CD4-positive, alpha-beta T cell treated with Interleukin-10 for 1 hour (primary cell): ENCODE measurements around the gene SAMD3.
A peak's percentile ranks its signal among the peaks of the same experiment; 100 is the strongest.
"Not testable (repeated sequence)": the region's sequence is repeated elsewhere in the genome, so short reads cannot be mapped to it uniquely, and the experiment has no call there.

ENCODE experiments used
- DNase-seq: peaks from one replicate; pipeline ENCODE4 v3.0.0-alpha.2; 2020

The SAMD3 gene

GRCh38 chr6:130170160-130170559, 52.6 kb downstream of the SAMD3 start:
- DNase-seq: not testable (repeated sequence)

- DNase-seq: no peak
Observed at GRCh38 chr6:130167655-130168054, 55.1 kb downstream of the SAMD3 start.

GRCh38 chr6:130164251-130164650, 58.5 kb downstream of the SAMD3 start:
- no peak for DNase-seq

- no peak for DNase-seq
Observed at GRCh38 chr6:130163266-130163665, 59.5 kb downstream of the SAMD3 start.

- no peak for DNase-seq
Observed at GRCh38 chr6:130162421-130162820, 60.3 kb downstream of the SAMD3 start.

GRCh38 chr6:130161683-130162404, 60.9 kb downstream of the SAMD3 start:
- no peak for DNase-seq

GRCh38 chr6:130159956-130160355, 62.8 kb downstream of the SAMD3 start:
- DNase-seq: no peak

- DNase-seq: no peak
Observed at GRCh38 chr6:130158548-130158947, 64.2 kb downstream of the SAMD3 start.

- DNase-seq: no peak
Observed at GRCh38 chr6:130158056-130158455, 64.7 kb downstream of the SAMD3 start.

- no peak for DNase-seq
Observed at GRCh38 chr6:130156908-130157307, 65.8 kb downstream of the SAMD3 start.

- DNase-seq: no peak
Observed at GRCh38 chr6:130152908-130153510, 69.7 kb downstream of the SAMD3 start.

- DNase-seq: no peak
Observed at GRCh38 chr6:130150906-130151305, 71.8 kb downstream of the SAMD3 start.

- DNase-seq: not testable (repeated sequence)
Observed at GRCh38 chr6:130149016-130149415, 73.7 kb downstream of the SAMD3 start.

- peak; percentile 41 for DNase-seq
Observed at GRCh38 chr6:130148181-130148580, 74.6 kb downstream of the SAMD3 start.

- no peak for DNase-seq
Observed at GRCh38 chr6:130147111-130147510, 75.6 kb downstream of the SAMD3 start.

- DNase-seq: no peak
Observed at GRCh38 chr6:130143709-130144108, 79.0 kb downstream of the SAMD3 start.

GRCh38 chr6:130140084-130140483, 82.7 kb downstream of the SAMD3 start:
- DNase-seq: no peak

- DNase-seq: no peak
Observed at GRCh38 chr6:130138909-130139242, 83.9 kb downstream of the SAMD3 start.

GRCh38 chr6:130138116-130138908, 84.4 kb downstream of the SAMD3 start:
- no peak for DNase-seq

- DNase-seq: no peak
Observed at GRCh38 chr6:130136798-130137197, 86.0 kb downstream of the SAMD3 start.

- peak; percentile 36 for DNase-seq
Observed at GRCh38 chr6:130134582-130134981, 88.2 kb downstream of the SAMD3 start.

- DNase-seq: peak; percentile 78
Observed at GRCh38 chr6:130132286-130132701, 90.5 kb downstream of the SAMD3 start.

- no peak for DNase-seq
Observed at GRCh38 chr6:130129762-130130246, 92.9 kb downstream of the SAMD3 start.

GRCh38 chr6:130128326-130128725, 94.4 kb downstream of the SAMD3 start:
- no peak for DNase-seq
